Endothelial cell of umbilical vein (primary cell): ENCODE data around the gene IRF3. TPM values are rescaled to one million over a fixed set of nuclear protein-coding genes. Genes with fewer than 3 reads are reported as not detected.

Experiments used
- BruUV-seq: library from RNA; stranded (reverse); fragments of 400-500 nt; replicated peaks from 2 replicates; lab custom pipeline; 2021; lab: Mats Ljungman, UMichigan
- CTCF ChIA-PET: fragments of 300-600, 350-600 bp; sonication (Branson Sonifier 250); formaldehyde crosslinking; loops from one replicate; lab custom pipeline; 2021; ENCODE audit warnings: antibody characterized with exemption, inconsistent platforms; lab: Charles Lee
- POLR2A ChIA-PET: fragments of 300-600, 350-600 bp; sonication (Branson Sonifier 250); formaldehyde crosslinking; loops from one replicate; lab custom pipeline; 2021; ENCODE audit warnings: antibody characterized with exemption, inconsistent platforms; lab: Charles Lee
- DNase-seq: peaks from one replicate; pipeline ENCODE4 v3.0.0-alpha.2; 2011; ENCODE audit warnings: low read depth, low spot score
- FAIRE-seq: peaks from 2 replicates; lab custom pipeline; 2011; peaks lifted over from hg19 to GRCh38; lab: Jason Lieb, UNC
- H2AFZ ChIP-seq: 2 replicates; pipeline ENCODE4 v1.6.0; 2012; ENCODE audit warnings: low read depth, low read length, control low read depth, inconsistent platforms
- H3K27ac ChIP-seq: 2 replicates; pipeline ENCODE4 v1.5.1; 2011; ENCODE audit warnings: low read depth, mild to moderate bottlenecking, control low read depth, low read length, moderate library complexity; ENCODE audit not compliant: insufficient read depth
- H3K27me3 ChIP-seq, 2 experiments: 2 replicates each; pipeline versions ENCODE4 v1.6.0 to v1.6.1; 2011; ENCODE audit warnings: low read length in 2 of 2, mixed read lengths in 1 of 2; ENCODE audit not compliant: control insufficient read depth in 2 of 2, insufficient read depth in 2 of 2
- H3K36me3 ChIP-seq, 2 experiments: 2 replicates in 1 of 2; 3 replicates in 1 of 2; pipeline ENCODE4 v1.5.1; 2011; ENCODE audit warnings: low read length in 2 of 2, mild to moderate bottlenecking in 1 of 2, moderate library complexity in 1 of 2; ENCODE audit not compliant: control insufficient read depth in 2 of 2, insufficient read depth in 2 of 2; ENCODE audit errors: extremely low read depth in 1 of 2
- H3K4me1 ChIP-seq: 3 replicates; pipeline ENCODE4 v1.5.1; 2011; ENCODE audit warnings: mild to moderate bottlenecking, low read length; ENCODE audit not compliant: control insufficient read depth, insufficient read depth; ENCODE audit errors: extremely low read depth
- H3K4me2 ChIP-seq: 2 replicates; pipeline ENCODE4 v1.6.1; 2011; ENCODE audit warnings: low read length, control low read depth, mixed read lengths; ENCODE audit not compliant: insufficient read depth
- H3K4me3 ChIP-seq, 3 experiments: fragments of 200-600 bp in 1 of 3; sonication (generic), shearing (Covaris generic) in 1 of 3; replicated peaks in 1 of 3; 2 replicates each; pipeline ENCODE4 v1.5.1; 2011 to 2016; ENCODE audit warnings: control low read depth in 3 of 3, low read length in 3 of 3, mild to moderate bottlenecking in 2 of 3, inconsistent platforms in 1 of 3, low read depth in 1 of 3, moderate library complexity in 1 of 3; ENCODE audit not compliant: insufficient read depth in 1 of 3
- H3K79me2 ChIP-seq: 2 replicates; pipeline ENCODE4 v1.6.0; 2012; ENCODE audit warnings: low read length, inconsistent platforms; ENCODE audit not compliant: control insufficient read depth, insufficient read depth
- H3K9ac ChIP-seq: replicated peaks from 2 replicates; pipeline ENCODE3; 2011; ENCODE audit warnings: low read length, control low read depth; ENCODE audit not compliant: insufficient read depth; ENCODE audit errors: extremely low read depth
- H3K9me1 ChIP-seq: replicated peaks from 3 replicates; pipeline ENCODE4 v1.6.0; 2011; ENCODE audit warnings: mild to moderate bottlenecking, low read length; ENCODE audit not compliant: control insufficient read depth, insufficient read depth; ENCODE audit errors: extremely low read depth
- H3K9me3 ChIP-seq: replicated peaks from 2 replicates; pipeline ENCODE4 v1.5.1; 2012; ENCODE audit warnings: low read length, inconsistent platforms; ENCODE audit not compliant: control insufficient read depth, insufficient read depth
- H4K20me1 ChIP-seq: replicated peaks from 2 replicates; pipeline ENCODE3; 2011; ENCODE audit warnings: mild to moderate bottlenecking, low read length; ENCODE audit not compliant: control insufficient read depth, insufficient read depth; ENCODE audit errors: extremely low read depth
- CTCF ChIP-seq, 2 donors: IDR thresholded peaks; 1 replicate in 1 of 2; 2 replicates in 1 of 2; pipeline ENCODE4 v1.5.1; 2011; ENCODE audit warnings: low read length in 2 of 2, mild to moderate bottlenecking in 2 of 2, moderate library complexity in 2 of 2, control low read depth in 1 of 2, inconsistent platforms in 1 of 2, low read depth in 1 of 2; ENCODE audit not compliant: insufficient read depth in 1 of 2; ENCODE audit errors: extremely low read depth in 1 of 2
- EZH2 ChIP-seq: IDR thresholded peaks from 2 replicates; pipeline ENCODE4 v1.6.1; 2012; ENCODE audit warnings: borderline replicate concordance, low read depth, mild to moderate bottlenecking, moderate library complexity, low read length, inconsistent platforms; ENCODE audit not compliant: severe bottlenecking
- FOS ChIP-seq: IDR thresholded peaks from 2 replicates; pipeline ENCODE4 v1.6.1; 2011; ENCODE audit warnings: mild to moderate bottlenecking, low read length, moderate library complexity, borderline replicate concordance; ENCODE audit not compliant: insufficient read depth
- GATA2 ChIP-seq: IDR thresholded peaks from 2 replicates; pipeline ENCODE4 v1.7.0; 2011; ENCODE audit warnings: low read depth, mild to moderate bottlenecking, moderate library complexity, mixed read lengths, low read length; ENCODE audit not compliant: insufficient read length, insufficient read depth
- JUN ChIP-seq: IDR thresholded peaks from 2 replicates; pipeline ENCODE4 v1.6.1; 2011; ENCODE audit warnings: borderline replicate concordance, low read depth; ENCODE audit not compliant: insufficient read length, insufficient read depth
- MAX ChIP-seq: IDR thresholded peaks from 2 replicates; pipeline ENCODE4 v1.6.1; 2011; ENCODE audit not compliant: insufficient read depth, insufficient read length
- MYC ChIP-seq: IDR thresholded peaks from one replicate; pipeline ENCODE4 v1.6.1; 2011; ENCODE audit warnings: mild to moderate bottlenecking, low read depth, low read length
- POLR2A ChIP-seq: IDR thresholded peaks from 2 replicates; pipeline ENCODE4 v1.6.1; 2012; ENCODE audit warnings: low read depth, mild to moderate bottlenecking, control low read depth, low read length
- POLR2AphosphoS5 ChIP-seq: IDR thresholded peaks from 2 replicates; pipeline ENCODE4 v1.6.1; 2012; ENCODE audit warnings: low read depth, mild to moderate bottlenecking, control low read depth, low read length, moderate library complexity; ENCODE audit not compliant: insufficient read depth
- dilution Hi-C: fragments of 300-500 bp; cut with MboI; formaldehyde crosslinking; loops from one replicate; pipeline ENCODE4 v1.15.0; 2019; ENCODE audit warnings: low sequenced_read_pairs; ENCODE audit not compliant: extremely low pct_ligation_motif_present
- intact Hi-C: fragments of 100-400 bp; cut with micrococcal nuclease; formaldehyde crosslinking; loops from one replicate; pipeline ENCODE4 v1.10.0; 2022
- polyA plus RNA-seq, 4 experiments: library from polyadenylated mRNA; depleted of rRNA in 3 of 4; stranded (reverse) in 3 of 4; unstranded in 1 of 4; fragments of >200 nt; gene quantifications; 2 replicates each; pipeline versions ENCODE4 v1.2.1 to v1.2.3, GENCODE V29; 2011 to 2012; ENCODE audit warnings: missing spikeins in 1 of 4
- total RNA-seq: library from RNA; stranded (reverse); gene quantifications from 2 replicates; pipeline ENCODE4 v1.2.3, GENCODE V29; 2021

IRF3 gene
- total and polyA plus RNA-seq, 2 donors (not counting 3 experiments of a cell fraction or from before 2014, with no cell fraction given): 64.8 to 73.5 TPM

- DNase-seq (no peak), FAIRE-seq (no peak)
- H3K4me3 ChIP-seq: no peak overlapping the region
- no peak overlapping the region for H3K27ac ChIP-seq
- POLR2A ChIA-PET: no interaction called here
- no peaks in the 10 kb centered on the region for H3K27me3 ChIP-seq
- TF ChIP-seq POLR2A: no peak
- no peak for TF ChIP-seq EZH2
- no peak for TF ChIP-seq MAX
- TF ChIP-seq FOS: no peak
- TF ChIP-seq GATA2: no peak
- no peak for TF ChIP-seq JUN
- CTCF ChIA-PET: interaction anchor here (1.3 to 1.6 kb wide), 2 partner anchors 18 to 179 kb away, joined by 6 read pairs; no protein-coding TSS in a partner anchor
- dilution Hi-C loops (no loop called here), intact Hi-C loops (no loop called here)
- peaks cover 21% of the 10 kb centered on the region for H3K4me1 ChIP-seq
- no peaks in the 10 kb centered on the region for H3K9me3 ChIP-seq
- BruUV-seq: no TSS peak
- no peaks in the 10 kb centered on the region for H4K20me1 ChIP-seq
- H3K9ac ChIP-seq: no peak overlapping the region
- H3K36me3 ChIP-seq: peaks cover 8 to 29% of the 10 kb centered on the region in 2 experiments
- H2AFZ ChIP-seq: no peak overlapping the region
- H3K79me2 ChIP-seq: peaks cover 47% of the 10 kb centered on the region
- H3K9me1 ChIP-seq: no peaks in the 10 kb centered on the region
- no peak overlapping the region for H3K4me2 ChIP-seq
Observed at GRCh38 chr19:49681830-49682229, 16.2 kb upstream of the IRF3 start.

- no TSS peak for BruUV-seq
- no peak overlapping the region for H3K4me3 ChIP-seq
- dilution Hi-C loops (no loop called here), intact Hi-C loops (no loop called here)
- ChIA-PET POLR2A (no interaction called here), CTCF (interaction anchor here (0.5 to 1.6 kb wide), 11 partner anchors 8 to 207 kb away, joined by 3 to 9 read pairs (median 4); partner anchors contain the start of genes ADM5 and CPT1C)
- H3K9me3 ChIP-seq: no peaks in the 10 kb centered on the region
- no peak overlapping the region for H2AFZ ChIP-seq
- H3K4me2 ChIP-seq: no peak overlapping the region
- FAIRE-seq (peak; percentile 80), DNase-seq (peak; percentile 89)
- no peaks in the 10 kb centered on the region for H3K27me3 ChIP-seq
- no peaks in the 10 kb centered on the region for H3K9me1 ChIP-seq
- H3K9ac ChIP-seq: no peak overlapping the region
- H3K79me2 ChIP-seq: peaks cover 47% of the 10 kb centered on the region
- peaks cover 23% of the 10 kb centered on the region for H3K4me1 ChIP-seq
- TF ChIP-seq CTCF (IDR thresholded peaks at IDR 0.05; ENCODE audit: extremely low read depth in 1 of 2, insufficient read depth in 1 of 2, low read depth in 1 of 2, low read length in 2 of 2): peak; percentile 100
- TF ChIP-seq POLR2AphosphoS5: no peak
- no peak for TF ChIP-seq EZH2
- no peak for TF ChIP-seq JUN
- no peak for TF ChIP-seq FOS
- TF ChIP-seq MAX: no peak
- peak; percentile 3 for TF ChIP-seq MYC
- no peak for TF ChIP-seq GATA2
- no peak for TF ChIP-seq POLR2A
- H4K20me1 ChIP-seq: no peaks in the 10 kb centered on the region
- H3K36me3 ChIP-seq: peaks cover 8 to 22% of the 10 kb centered on the region in 2 experiments
- no peak overlapping the region for H3K27ac ChIP-seq
Observed at GRCh38 chr19:49680421-49681351, 15.0 kb upstream of the IRF3 start.
